MG63 (cell line): ENCODE results near the gene PHC3. TPM values are rescaled to one million over a fixed set of nuclear protein-coding genes. Genes with fewer than 3 reads are reported as not detected.

Source experiments
- DNase-seq: peaks from one replicate; pipeline ENCODE4 v3.0.0-alpha.2; 2020
- H3K27me3 ChIP-seq: fragments of 250-450 bp; sonication (Bioruptor Pico); 2 replicates; pipeline ENCODE4 v1.5.1; 2020; ENCODE audit warnings: mild to moderate bottlenecking, moderate library complexity
- H3K36me3 ChIP-seq: fragments of 250-450 bp; sonication (Bioruptor Pico); 2 replicates; pipeline ENCODE4 v1.5.1; 2020; ENCODE audit warnings: mild to moderate bottlenecking, moderate library complexity
- H3K4me3 ChIP-seq: fragments of 250-450 bp; sonication (Bioruptor Pico); 2 replicates; pipeline ENCODE4 v1.5.1; 2020; ENCODE audit warnings: mild to moderate bottlenecking, moderate library complexity
- H3K9me3 ChIP-seq: fragments of 250-450 bp; sonication (Bioruptor Pico); 2 replicates; pipeline ENCODE4 v1.5.1; 2020; ENCODE audit warnings: mild to moderate bottlenecking, moderate library complexity
- total RNA-seq: library from RNA; depleted of rRNA; stranded (reverse); fragments of >200 nt; shearing (Covaris generic); gene quantifications from 2 replicates; pipeline ENCODE4 v1.2.3, GENCODE V29; 2014; ENCODE audit warnings: low replicate concordance

Gene PHC3
- total RNA-seq, 1 experiment from 2014 or later, result 9.5 TPM

- no peaks in the 10 kb centered on the region for H3K27me3 ChIP-seq
- H3K4me3 ChIP-seq, result no peak overlapping the region
- DNase-seq, result no peak
- no peaks in the 10 kb centered on the region for H3K9me3 ChIP-seq
- H3K36me3 ChIP-seq, result no peaks in the 10 kb centered on the region; the same call in 1 of the 2 replicates
Observed at GRCh38 chr3:170075441-170076091, 106.0 kb downstream of the PHC3 start.

- Histone ChIP-seq H3K27me3 (no peaks in the 10 kb centered on the region), H3K36me3 (no peaks in the 10 kb centered on the region), H3K9me3 (no peaks in the 10 kb centered on the region), H3K4me3 (no peak overlapping the region)
- no peak for DNase-seq
Observed at GRCh38 chr3:170064108-170064507, 117.4 kb downstream of the PHC3 start.

DNA sequence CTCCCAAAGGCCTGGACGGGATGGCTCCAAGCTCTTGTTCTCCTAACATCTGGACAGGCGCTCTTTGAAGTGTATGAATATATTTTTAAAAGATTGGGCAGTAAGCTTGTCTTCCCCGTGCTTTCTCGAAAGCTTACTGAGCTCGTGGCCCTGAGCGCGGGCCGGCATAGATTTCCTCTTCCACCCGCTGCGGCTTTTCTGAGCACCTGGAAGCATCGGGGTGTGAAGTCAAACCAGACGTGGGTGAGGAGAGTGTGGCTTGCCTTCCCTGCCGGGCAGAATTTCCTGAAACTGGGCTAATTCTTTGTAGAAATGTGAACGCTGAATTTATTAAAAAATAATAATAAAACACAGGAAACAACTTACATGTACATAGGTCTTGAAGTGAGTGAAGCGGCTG is 117.8 kb downstream of the PHC3 start:
- no peaks in the 10 kb centered on the region for H3K9me3 ChIP-seq
- no peak for DNase-seq
- H3K4me3 ChIP-seq, result no peak overlapping the region
- H3K36me3 ChIP-seq, result no peaks in the 10 kb centered on the region
- H3K27me3 ChIP-seq, result no peaks in the 10 kb centered on the region

- no peak overlapping the region for H3K4me3 ChIP-seq
- no peaks in the 10 kb centered on the region for H3K36me3 ChIP-seq
- no peaks in the 10 kb centered on the region for H3K27me3 ChIP-seq
- DNase-seq, result no peak
- no peaks in the 10 kb centered on the region for H3K9me3 ChIP-seq
Observed at GRCh38 chr3:170062769-170063168, 118.8 kb downstream of the PHC3 start.

GRCh38 chr3:170062068-170062467 is 119.5 kb downstream of the PHC3 start:
- Histone ChIP-seq H3K9me3 (no peaks in the 10 kb centered on the region), H3K27me3 (no peaks in the 10 kb centered on the region), H3K36me3 (no peaks in the 10 kb centered on the region), H3K4me3 (no peak overlapping the region)
- no peak for DNase-seq

GRCh38 chr3:170059447-170059846 is 122.1 kb downstream of the PHC3 start:
- Histone ChIP-seq H3K27me3 (no peaks in the 10 kb centered on the region), H3K4me3 (no peak overlapping the region), H3K9me3 (no peaks in the 10 kb centered on the region), H3K36me3 (no peaks in the 10 kb centered on the region)
- no peak for DNase-seq

GRCh38 chr3:170058127-170058526 is 123.4 kb downstream of the PHC3 start:
- Histone ChIP-seq H3K4me3 (no peak overlapping the region), H3K9me3 (no peaks in the 10 kb centered on the region)
- DNase-seq, result no peak

GRCh38 chr3:170057550-170057949 is 124.0 kb downstream of the PHC3 start:
- no peaks in the 10 kb centered on the region for H3K36me3 ChIP-seq
- DNase-seq, result no peak
- no peaks in the 10 kb centered on the region for H3K27me3 ChIP-seq
- no peaks in the 10 kb centered on the region for H3K9me3 ChIP-seq
- no peak overlapping the region for H3K4me3 ChIP-seq

More at GRCh38 chr3:170058127-170058526, 123.4 kb downstream of the PHC3 start:
- Histone ChIP-seq H3K36me3 (no peaks in the 10 kb centered on the region), H3K27me3 (no peaks in the 10 kb centered on the region)

DNA sequence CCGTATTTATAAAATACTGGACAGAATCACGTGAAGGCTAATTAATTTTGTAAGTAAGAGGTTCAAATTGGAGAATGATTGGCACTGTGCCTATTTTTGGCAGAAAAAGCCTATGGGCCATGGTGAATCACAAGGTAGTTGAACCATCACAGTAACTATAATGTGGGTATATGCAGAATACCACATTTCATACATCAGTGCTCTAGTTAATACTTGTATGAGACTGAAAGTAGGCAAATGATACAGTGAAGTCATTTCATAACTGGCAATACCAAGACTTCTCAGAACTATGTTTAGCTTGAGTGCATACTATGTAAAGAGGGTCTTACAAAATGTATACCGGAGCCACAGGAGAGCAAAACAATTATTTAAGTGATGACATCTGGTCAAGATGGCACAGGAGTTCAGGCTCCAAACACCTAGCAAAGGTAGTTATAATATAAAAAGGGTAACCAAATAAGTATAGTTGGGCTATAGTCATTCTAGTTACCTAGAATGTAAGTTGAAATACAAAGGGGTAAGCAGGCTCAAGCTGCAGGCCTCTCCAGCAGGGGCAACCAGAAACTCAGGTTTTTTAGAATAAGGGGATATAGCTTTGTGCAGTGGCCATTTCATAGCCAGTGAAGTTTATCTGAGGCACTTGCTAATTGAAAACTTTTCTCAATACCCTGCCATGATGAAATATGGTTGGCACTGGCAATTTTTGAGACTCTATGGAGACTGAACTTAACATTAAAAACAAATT is 124.7 kb downstream of the PHC3 start:
- Histone ChIP-seq H3K4me3 (no peak overlapping the region), H3K9me3 (no peaks in the 10 kb centered on the region), H3K27me3 (no peaks in the 10 kb centered on the region), H3K36me3 (no peaks in the 10 kb centered on the region)
- no peak for DNase-seq

- Histone ChIP-seq H3K36me3 (no peaks in the 10 kb centered on the region), H3K4me3 (no peak overlapping the region), H3K9me3 (no peaks in the 10 kb centered on the region), H3K27me3 (no peaks in the 10 kb centered on the region)
- DNase-seq, result no peak
Observed at GRCh38 chr3:170055209-170055608, 126.3 kb downstream of the PHC3 start.

GRCh38 chr3:170054204-170054603 is 127.3 kb downstream of the PHC3 start:
- no peaks in the 10 kb centered on the region for H3K9me3 ChIP-seq
- no peak for DNase-seq
- H3K27me3 ChIP-seq, result no peaks in the 10 kb centered on the region
- no peak overlapping the region for H3K4me3 ChIP-seq
- H3K36me3 ChIP-seq, result no peaks in the 10 kb centered on the region

GRCh38 chr3:170052398-170052797 is 129.1 kb downstream of the PHC3 start:
- H3K4me3 ChIP-seq, result no peak overlapping the region
- DNase-seq, result no peak
- no peaks in the 10 kb centered on the region for H3K9me3 ChIP-seq
- H3K36me3 ChIP-seq, result no peaks in the 10 kb centered on the region
- H3K27me3 ChIP-seq, result no peaks in the 10 kb centered on the region

DNA sequence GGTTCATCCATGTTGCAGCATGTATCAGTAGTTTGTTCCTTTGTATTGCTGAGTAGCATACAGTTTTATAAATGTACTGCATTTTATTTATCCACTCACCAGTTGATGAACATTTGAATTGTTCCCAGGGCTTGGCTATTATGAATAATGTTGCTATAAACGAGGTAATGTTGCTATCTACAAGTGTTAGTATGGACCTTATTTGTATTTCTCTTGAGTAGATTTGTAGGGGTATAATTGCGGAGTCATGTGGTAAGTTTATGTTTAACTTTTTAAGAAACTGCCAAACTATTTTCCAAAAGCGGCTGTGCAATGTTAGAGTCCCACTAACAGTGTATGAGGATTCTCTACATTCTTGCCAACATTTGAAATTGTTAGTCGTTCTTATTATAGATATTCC is 130.8 kb downstream of the PHC3 start:
- Histone ChIP-seq H3K4me3 (no peak overlapping the region), H3K9me3 (no peaks in the 10 kb centered on the region), H3K27me3 (no peaks in the 10 kb centered on the region), H3K36me3 (no peaks in the 10 kb centered on the region)
- DNase-seq, result no peak

DNA sequence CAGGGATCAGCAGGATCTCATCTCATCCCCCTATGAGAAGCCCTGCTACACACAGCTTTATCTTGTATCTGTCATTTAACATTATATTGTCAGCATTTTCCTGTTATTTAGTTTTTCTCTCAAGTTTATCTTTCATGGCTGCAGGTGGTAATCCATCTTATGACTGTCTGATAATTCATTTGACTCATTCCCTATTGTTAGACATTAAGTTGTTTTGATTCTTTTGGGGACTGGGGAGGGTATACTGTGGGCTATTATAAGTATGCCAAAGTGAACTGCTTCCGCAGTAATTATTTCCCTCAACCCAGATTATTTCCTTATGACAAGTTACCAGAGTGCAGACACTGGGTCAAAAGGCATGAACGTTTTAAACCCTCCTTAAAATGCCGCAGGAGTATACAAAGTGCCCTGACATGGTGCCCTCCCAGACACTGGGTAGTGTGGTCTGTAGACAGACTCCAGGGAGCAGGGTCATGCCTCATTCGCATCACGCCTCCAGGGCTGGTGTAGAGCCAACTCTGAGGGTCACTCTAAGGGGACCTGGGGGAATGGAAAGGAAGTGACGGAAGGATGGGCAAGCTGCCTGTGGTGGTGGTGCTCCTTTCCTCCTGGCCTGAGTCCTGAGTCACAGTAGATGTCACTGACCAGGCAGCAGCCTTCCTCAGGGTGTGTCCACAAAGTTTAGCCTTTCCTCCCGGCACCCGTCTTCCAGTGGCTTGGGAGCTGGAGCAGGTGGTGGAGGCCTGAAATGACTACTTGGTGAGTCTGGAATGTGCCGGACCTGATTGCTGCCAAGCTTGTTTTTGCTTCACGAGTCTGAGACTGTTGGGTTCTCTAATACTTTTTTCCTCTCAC is 132.2 kb downstream of the PHC3 start:
- Histone ChIP-seq H3K36me3 (no peaks in the 10 kb centered on the region), H3K4me3 (no peak overlapping the region), H3K9me3 (no peaks in the 10 kb centered on the region), H3K27me3 (no peaks in the 10 kb centered on the region)
- peak; percentile 85 for DNase-seq

DNA sequence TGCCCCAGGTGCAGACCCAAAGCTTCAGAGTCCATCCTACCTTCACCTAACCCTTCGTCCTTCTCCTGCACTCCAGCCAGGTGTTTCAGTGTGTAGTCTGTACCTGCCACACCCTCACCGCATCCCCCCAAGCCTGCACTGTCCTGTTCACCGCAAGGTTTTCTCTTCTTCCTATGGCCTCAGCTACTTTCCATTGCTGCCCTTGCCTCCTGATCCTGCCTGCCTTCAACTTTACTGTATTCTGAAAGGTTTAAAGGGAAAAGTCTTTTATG is 134.5 kb downstream of the PHC3 start:
- DNase-seq, result no peak
- H3K27me3 ChIP-seq, result no peaks in the 10 kb centered on the region
- no peak overlapping the region for H3K4me3 ChIP-seq
- no peaks in the 10 kb centered on the region for H3K9me3 ChIP-seq
- no peaks in the 10 kb centered on the region for H3K36me3 ChIP-seq

DNA sequence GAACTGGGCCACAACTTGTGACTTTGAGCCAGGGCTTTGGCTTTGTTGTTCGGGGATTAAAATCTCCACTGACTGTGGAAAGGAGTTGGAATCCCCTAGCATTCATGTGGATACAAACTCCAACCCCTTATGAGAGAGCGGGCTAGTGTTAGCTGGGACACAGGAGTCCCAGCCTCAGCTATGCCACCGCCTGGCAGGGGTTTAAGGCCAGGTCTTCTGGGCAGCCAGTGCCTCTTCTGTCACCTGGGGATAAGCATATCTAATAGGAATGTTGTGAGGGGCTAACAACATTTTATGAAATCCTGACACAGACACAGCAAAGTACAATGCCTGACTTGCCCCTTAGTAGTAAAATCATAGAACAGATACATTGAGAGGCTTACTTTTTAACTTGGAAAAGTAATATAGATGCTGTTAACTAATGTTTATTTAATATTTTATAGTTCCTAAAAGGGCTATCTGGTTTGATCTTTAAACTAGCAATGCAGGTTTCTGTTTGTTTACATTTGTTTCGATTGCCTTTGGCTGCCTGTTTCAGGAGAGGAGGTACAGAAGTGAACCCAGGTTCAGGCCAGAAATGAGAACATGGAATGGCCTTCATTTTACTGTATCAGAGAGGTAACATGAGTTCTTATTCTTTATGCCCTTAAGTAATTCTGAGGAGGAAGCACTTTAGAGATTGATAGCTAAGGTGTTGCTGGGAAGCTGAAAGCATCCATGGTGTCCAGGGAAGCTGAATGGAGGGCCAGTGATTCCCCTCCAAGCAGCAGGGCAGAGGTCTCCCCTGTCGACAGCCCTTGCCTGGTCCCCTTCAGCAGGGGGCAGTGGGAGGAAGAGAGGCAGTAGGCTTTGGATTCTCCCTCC is 135.0 kb downstream of the PHC3 start:
- H3K4me3 ChIP-seq, result no peak overlapping the region
- DNase-seq, result no peak

DNA sequence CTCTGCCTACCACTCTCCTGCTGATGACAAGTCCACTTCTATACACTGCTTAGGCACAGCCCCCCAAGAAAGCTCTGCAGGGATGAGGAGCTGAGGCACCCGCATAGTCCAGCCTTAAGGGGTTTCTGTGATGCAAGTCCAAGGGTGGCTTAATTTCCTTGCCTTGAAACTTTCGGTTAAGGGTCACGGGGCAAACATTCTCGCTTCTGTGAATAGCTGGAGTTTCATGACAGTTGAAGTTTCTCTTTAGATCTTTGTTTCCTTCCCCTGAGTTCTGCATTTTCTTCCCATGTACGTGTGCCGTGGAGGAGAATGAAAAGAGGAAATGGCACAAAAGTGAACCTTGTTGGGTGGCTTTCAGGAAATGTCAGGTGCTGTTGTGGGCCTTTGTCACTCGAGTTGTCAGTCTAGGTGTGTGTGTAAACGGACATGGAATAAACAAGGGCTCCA is 136.7 kb downstream of the PHC3 start:
- Histone ChIP-seq H3K27me3 (peaks cover 8% of the 10 kb centered on the region; the same call in 1 of the 2 replicates), H3K4me3 (no peak overlapping the region), H3K9me3 (no peaks in the 10 kb centered on the region), H3K36me3 (no peaks in the 10 kb centered on the region)
- no peak for DNase-seq

More for the DNA sequence above, 135.0 kb downstream of the PHC3 start:
- Histone ChIP-seq H3K9me3 (no peaks in the 10 kb centered on the region), H3K27me3 (no peaks in the 10 kb centered on the region), H3K36me3 (no peaks in the 10 kb centered on the region)
